Raji (cell line): Measurements from ENCODE around the gene GCSH.

Experiments used
- POLR2A ChIP-seq: IDR thresholded peaks from 2 replicates; pipeline ENCODE4 v1.6.1; 2011; ENCODE audit warnings: low read depth, low read length, control low read depth; ENCODE audit not compliant: insufficient read depth

The GCSH gene

DNA sequence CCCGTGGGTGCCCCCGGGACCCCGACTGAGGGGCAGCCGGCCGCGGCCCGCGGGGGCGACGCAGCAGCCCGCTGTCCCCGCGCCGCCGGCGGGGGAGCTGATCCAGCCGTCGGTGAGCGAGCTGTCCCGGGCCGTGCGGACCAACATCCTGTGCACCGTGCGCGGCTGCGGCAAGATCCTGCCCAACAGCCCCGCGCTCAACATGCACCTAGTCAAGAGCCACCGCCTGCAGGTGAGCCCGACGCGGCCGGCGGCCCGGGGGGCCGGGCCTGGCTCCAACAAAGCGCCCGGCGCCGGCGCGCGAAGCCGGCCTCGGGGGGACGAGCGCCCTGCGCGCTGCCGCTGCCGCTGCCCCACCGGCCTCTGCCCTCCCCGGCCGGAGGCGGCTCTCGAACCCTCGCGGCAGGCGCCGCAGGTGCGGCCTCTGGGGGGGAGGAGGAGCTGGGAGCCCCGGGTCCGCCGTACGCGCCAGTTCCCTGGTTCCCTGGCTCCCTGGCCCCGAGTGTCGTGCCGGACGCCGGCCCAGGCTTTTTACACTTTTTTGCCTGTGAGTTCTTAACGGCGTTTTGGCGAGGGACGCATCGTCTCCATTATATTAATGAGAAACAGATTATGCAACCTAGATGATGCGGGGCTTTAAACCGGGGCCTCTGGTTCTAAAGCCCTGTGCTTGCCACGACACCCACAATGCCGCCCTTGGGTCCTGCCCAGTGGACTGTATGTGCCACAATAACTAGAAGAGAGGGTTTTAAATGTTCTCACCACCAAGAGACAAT is 60.0 kb downstream of the GCSH start:
- TF ChIP-seq POLR2A: peak; percentile 43

DNA sequence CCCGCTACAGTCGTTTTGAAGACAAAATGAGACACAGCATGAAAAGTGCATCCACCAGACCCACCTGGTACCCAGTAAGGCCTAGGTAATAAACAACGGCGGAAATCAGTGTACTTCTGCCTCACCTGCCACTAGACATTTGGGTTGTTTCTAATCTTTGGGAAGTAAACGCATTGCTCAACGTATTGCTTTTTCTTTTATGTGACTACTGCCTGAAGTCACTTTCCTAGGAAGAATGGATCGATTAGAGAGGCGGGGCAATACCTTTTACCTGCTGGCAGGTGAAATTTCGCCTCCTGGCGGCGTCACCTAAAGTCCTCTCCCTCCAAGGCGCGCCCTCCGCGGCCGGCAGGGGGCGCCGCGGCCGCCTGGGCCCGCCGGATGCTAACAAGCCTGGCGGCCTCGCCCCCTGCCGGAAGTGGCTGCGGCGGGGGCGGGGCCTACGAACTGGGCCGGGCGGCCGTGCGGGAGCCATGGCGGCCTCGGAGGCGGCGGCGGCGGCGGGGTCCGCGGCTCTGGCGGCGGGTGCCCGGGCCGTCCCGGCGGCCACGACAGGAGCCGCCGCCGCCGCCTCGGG is 60.7 kb downstream of the GCSH start, which contains the start of gene ATMIN:
Gene ATMIN (plus strand): TSS at position 445 of the 577 bp plus-strand sequence. CDS start 29 bp downstream, at position 474.
- peak; percentile 61 for TF ChIP-seq POLR2A
